NCI-H526 (cell line): Measurements from ENCODE around the gene TM9SF3.

Source experiments
- DNase-seq, 2 experiments: peaks; one replicate each; lab custom pipeline; 2025; lab: John Stamatoyannopoulos, UW

TM9SF3 gene

GRCh38 chr10:96511044-96511945, 75.5 kb downstream of the TM9SF3 start:
- DNase-seq, result peak; percentile 71 to 84

- DNase-seq, result no peak
Measured at GRCh38 chr10:96509017-96509641, 77.7 kb downstream of the TM9SF3 start.

GRCh38 chr10:96507044-96507443, 79.8 kb downstream of the TM9SF3 start:
- no peak for DNase-seq

- peak; percentile 13 to 54 for DNase-seq
Measured at GRCh38 chr10:96505150-96506136, 81.4 kb downstream of the TM9SF3 start.

- DNase-seq, result no peak
Measured at GRCh38 chr10:96502561-96503282, 84.1 kb downstream of the TM9SF3 start.

GRCh38 chr10:96501985-96502384, 84.8 kb downstream of the TM9SF3 start:
- no peak for DNase-seq

GRCh38 chr10:96500519-96500918, 86.3 kb downstream of the TM9SF3 start:
- DNase-seq, result no peak

- DNase-seq, result no peak
Measured at GRCh38 chr10:96500050-96500449, 86.8 kb downstream of the TM9SF3 start.

- DNase-seq, result no peak
Measured at GRCh38 chr10:96497391-96497790, 89.4 kb downstream of the TM9SF3 start.

GRCh38 chr10:96496281-96496925, 90.4 kb downstream of the TM9SF3 start:
- DNase-seq, result no peak

- no peak for DNase-seq
Measured at GRCh38 chr10:96495544-96495943, 91.3 kb downstream of the TM9SF3 start.

- no peak for DNase-seq
Measured at GRCh38 chr10:96494694-96495093, 92.1 kb downstream of the TM9SF3 start.

- no peak for DNase-seq
Measured at GRCh38 chr10:96493871-96494525, 92.8 kb downstream of the TM9SF3 start.

GRCh38 chr10:96493254-96493653, 93.6 kb downstream of the TM9SF3 start:
- no peak for DNase-seq

GRCh38 chr10:96491303-96491702, 95.5 kb downstream of the TM9SF3 start:
- DNase-seq, result peak in 1 of 2 experiments; percentile 53

GRCh38 chr10:96488161-96488935, 98.5 kb downstream of the TM9SF3 start:
- DNase-seq, result no peak

GRCh38 chr10:96482815-96483588, 103.8 kb downstream of the TM9SF3 start:
- no peak for DNase-seq

GRCh38 chr10:96478355-96478754, 108.5 kb downstream of the TM9SF3 start:
- no peak for DNase-seq

- no peak for DNase-seq
Measured at GRCh38 chr10:96473866-96474265, 112.9 kb downstream of the TM9SF3 start.
